AML-193 (cell line): ENCODE data around the gene HLA-DRB1.
"Not testable (repeated sequence)": the region's sequence is repeated elsewhere in the genome, so short reads cannot be mapped to it uniquely, and the experiment has no call there.

Source experiments
- DNase-seq, 2 experiments: peaks; one replicate each; lab custom pipeline; 2025; lab: John Stamatoyannopoulos, UW

The HLA-DRB1 gene

DNA sequence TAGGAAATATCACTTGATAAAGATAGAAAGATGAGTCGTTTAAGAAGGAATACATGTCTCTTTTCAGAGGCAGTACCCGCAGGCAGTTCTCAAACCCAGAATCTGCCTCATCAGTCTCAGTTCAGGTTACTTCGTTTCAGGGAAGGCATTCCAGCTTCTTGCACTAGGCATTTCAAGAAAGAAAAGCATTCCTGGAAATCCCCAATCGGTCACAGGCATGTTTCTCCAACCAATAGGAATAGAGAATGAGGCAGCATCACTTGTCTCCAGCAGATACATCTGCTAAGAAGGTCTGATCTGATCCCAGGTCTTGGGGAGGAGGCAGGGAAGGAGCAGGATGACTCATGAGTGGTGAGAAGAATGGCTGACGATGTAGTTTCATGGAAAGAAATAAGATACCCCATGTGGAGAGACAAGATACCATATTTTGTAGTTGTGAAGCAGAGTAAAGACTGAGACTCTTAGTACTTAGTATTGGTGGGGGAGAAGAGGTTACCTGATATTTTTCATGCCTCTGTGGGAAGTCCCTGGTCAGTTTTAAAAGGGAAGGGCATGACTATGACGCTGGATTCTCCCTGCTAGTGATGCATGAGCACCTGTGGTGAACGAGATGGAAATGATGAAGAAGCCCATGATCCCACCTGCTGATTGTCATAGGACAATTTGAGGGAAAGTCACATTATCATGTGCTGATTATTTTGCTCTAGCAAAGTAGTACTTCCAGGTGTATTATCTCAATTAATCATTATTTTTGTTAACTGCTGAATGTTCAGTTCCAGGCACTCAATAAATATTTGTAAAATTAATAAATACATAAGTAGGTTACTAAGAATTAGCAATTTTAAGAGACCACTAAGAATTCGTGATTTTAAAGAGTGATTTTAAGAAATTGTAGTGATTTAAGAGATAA, 20.3 kb upstream of the HLA-DRB1 start:
- DNase-seq = peak; percentile 82 to 85

- no peak for DNase-seq
Measured at GRCh38 chr6:32609391-32609730, 19.7 kb upstream of the HLA-DRB1 start.

- no peak for DNase-seq
Measured at GRCh38 chr6:32608362-32608761, 18.7 kb upstream of the HLA-DRB1 start.

DNA sequence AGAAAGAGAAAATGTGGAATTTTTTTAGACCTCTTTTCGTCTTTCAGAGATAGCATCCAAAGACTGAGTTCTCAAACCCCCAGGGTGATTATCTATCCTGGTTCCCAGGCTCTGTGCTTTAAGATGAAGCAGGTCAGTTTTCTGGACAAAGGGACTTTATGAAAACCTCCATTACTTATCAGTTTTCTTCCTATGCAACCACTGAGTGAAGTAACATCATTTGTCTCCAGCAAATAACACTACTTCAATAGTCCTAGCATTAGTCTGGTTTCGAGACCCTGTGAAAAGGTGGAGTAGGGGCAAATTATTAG, 18.3 kb upstream of the HLA-DRB1 start:
- no peak for DNase-seq

- no peak for DNase-seq
Measured at GRCh38 chr6:32607263-32607987, 17.8 kb upstream of the HLA-DRB1 start.

DNA sequence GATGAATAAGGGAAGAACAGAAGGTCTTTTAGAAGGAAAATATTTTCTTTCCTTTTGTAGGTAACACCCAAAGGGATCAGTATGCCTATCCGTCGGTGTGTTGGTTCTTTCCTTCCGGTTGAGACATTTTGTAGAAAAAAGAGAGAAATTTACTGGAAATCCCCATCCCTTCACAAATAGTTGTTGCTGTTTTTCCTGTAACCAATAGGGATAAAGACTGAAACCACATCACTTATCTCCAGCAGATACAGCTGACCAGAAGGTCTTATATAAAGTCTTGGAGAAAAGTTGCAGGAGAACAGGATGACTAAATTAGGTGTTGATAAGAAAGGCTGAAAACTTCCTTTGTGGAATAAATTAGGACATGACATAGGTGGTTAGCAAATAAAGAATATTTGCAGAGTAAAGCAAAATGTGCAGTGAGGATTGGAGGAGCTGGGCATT, 14.8 kb upstream of the HLA-DRB1 start:
- no peak for DNase-seq

- DNase-seq = peak; percentile 38 to 61
Measured at GRCh38 chr6:32603888-32604287, 14.2 kb upstream of the HLA-DRB1 start.

- DNase-seq = no peak
Measured at GRCh38 chr6:32603222-32603621, 13.6 kb upstream of the HLA-DRB1 start.

GRCh38 chr6:32602383-32602782, 12.7 kb upstream of the HLA-DRB1 start:
- DNase-seq = no peak

DNA sequence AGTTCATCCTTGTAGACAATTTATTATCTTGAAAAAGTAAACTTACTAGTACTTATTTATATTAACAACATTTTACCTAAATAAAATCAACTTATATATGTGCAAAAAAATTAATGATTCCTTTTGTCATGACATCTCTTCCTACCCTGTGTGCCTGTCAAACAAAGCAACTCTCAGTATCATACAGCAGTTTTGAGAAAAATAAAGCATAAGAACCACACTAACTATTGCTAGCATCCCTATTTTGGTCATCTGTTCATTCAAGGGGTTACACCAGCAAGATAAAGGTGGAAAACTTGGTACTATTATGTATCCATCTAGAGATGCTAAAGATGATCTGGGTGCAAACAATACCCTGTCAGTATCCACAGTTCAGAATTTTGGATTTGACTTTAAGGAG, 7.4 kb upstream of the HLA-DRB1 start:
- no peak for DNase-seq

GRCh38 chr6:32590713-32591112, 1.1 kb upstream of the HLA-DRB1 start:
- DNase-seq = not testable (repeated sequence)

DNA sequence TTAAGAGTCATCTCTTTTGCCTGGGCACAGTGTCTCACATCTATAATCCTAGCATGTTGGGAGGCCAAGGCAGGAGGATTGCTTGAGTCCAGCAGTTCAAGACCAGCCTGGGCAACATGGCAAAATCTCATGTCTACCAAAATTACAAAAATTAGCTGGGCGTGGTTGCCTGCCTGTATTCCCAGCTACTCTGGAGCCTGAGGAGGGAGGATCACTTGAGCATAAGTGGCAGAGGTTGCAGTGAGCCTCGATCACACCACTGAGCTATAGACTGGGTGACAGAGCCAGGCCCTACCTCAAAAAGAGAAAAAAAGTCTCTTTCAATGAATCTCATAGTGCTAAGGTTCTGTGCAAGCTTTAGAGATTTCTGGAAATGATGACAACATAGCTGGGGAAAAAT, 1.5 kb downstream of the HLA-DRB1 start:
- DNase-seq = no peak

DNA sequence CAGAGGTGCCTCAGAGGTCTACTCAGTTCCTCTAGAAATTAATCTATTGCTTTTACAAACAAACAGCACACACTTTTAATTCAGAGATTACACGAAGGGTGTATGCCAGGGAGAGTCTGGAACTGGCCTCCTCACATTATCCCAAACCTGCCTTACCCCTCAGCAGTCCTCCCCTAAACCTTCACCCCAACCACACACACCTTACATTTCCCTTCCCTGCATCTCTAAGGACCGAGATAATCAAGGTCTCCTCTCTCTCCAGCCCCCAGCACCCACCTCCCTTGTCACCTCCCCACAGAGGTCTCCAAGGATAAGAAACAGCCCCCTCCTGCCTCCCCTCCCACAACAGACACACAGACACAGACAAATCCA, 6.1 kb downstream of the HLA-DRB1 start:
- DNase-seq = no peak

- no peak for DNase-seq
Measured at GRCh38 chr6:32581315-32582095, 8.1 kb downstream of the HLA-DRB1 start.

GRCh38 chr6:32580593-32580992, 9.1 kb downstream of the HLA-DRB1 start:
- DNase-seq = no peak

GRCh38 chr6:32578962-32579361, 10.7 kb downstream of the HLA-DRB1 start:
- DNase-seq = no peak

GRCh38 chr6:32577493-32577892, 12.2 kb downstream of the HLA-DRB1 start:
- DNase-seq = not testable (repeated sequence)

DNA sequence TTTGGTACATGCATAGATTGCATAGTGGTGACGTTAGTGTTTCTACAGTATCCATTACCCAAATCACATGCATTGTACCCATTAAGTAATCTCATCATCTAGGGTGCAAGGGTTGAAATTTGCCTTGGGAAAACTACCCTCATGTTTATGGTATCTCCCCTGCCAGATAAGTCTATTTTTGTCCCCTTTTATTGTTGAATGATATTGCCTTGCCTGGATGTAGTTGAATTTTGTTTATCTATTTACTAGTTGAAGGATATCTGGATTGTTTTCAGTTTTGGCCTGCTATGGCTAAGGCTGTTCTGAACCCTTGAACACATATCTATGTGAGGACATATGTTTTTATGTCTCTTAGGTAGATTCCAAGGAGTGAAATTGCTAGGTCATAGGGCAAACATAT, 13.4 kb downstream of the HLA-DRB1 start:
- DNase-seq = no peak

DNA sequence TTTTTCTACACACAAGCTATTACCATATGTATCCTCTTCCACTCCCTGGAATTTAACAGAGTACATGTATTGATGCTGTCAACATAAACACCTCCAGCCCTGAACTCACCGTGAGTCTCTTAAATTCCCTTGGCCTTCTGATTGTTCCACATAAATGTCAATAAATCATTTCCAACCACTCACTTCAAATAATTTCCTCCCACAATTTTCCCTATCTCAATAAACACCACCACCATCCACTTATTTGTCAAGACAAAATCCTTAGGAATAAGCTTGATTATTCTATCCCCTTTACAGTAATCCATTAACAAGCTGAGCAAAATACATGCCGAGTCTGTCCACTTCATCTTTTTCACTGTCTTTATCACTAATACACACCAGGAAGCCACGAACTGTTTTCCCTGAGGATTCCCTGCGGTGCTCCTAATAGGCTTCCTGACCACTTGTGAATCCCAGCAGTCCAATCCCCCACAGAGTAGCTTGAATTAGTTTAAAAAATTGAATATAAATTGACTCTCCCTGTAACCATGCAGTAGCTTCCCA, 19.2 kb downstream of the HLA-DRB1 start:
- no peak for DNase-seq

DNA sequence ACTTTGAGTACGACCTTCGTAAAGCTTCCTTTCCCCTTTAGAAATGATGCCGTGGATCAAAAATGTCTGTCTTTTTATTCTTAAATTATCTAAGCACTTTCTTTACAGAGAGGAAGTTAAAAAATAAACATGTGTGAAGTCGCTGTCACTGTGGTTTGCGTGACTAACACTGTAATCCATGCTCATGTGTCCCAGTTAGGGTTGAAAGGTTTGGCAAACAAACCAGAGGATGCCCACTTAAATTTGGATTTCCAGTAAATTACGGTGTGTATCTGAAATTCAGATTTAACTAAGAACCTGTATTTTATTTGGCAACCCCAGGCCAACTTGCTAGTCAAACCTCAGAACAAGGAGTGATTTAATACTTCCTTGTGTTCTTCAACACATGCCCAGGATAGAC, 21.1 kb downstream of the HLA-DRB1 start:
- no peak for DNase-seq

DNA sequence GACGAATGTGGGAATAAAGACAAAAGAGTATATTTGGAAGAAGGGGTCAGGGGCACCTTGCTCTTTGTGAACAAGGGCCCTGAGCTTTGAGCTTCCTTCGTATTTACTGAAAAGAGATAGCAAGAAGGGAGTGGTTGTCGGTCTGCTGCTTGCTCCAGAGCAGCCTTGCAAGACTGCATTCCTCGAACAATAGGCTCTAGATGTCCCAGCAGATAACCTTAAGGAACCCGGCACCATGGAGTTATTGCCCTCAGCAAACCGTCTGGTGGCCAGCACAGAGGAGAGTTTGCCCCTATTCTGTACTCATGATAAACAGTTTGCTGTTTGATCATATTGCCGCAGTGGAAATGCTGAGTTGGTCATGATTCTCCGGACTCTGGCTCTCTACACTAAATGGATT, 22.7 kb downstream of the HLA-DRB1 start:
- DNase-seq = no peak

DNA sequence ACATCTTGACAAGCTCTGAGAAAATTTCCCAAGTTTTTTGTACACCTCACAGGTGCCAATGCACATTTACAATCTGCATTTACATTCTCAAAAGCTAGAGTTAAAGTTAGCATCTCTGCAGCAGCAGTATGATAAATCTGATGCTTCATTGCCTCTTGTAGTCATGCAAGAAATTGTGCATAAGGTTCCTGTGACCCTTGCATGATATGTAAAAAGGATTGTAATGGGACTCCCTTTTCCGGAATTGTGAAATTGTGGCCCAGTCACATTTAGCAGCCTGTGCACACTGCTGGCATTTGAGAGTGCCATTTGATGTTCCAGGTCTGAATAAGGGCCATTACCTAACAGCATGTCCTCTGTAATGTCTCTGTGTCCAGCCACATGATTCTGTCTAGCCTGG, 24.1 kb downstream of the HLA-DRB1 start:
- no peak for DNase-seq

DNA sequence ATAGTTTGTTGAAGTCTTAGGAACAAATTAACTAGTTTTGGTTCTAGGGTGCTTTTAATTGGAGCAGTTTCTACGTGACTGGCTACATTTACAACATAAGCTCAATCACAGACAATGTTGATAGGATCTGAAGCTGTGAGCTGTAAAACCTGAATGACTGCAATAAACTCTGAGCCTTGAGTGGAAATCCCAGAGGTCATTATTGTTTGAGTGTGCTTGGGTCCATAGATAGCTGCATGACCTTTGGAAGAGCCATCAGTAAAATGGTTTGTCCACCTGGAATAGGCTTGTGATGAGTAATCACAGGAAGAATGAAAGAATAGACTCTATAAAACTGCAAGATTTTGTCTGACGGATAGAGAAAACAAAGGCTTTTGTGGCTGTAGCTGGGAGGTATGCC, 26.7 kb downstream of the HLA-DRB1 start:
- no peak for DNase-seq
